MCF 10A (cell line): ENCODE results near the gene TDRD9. TPM values are rescaled to one million over a fixed set of nuclear protein-coding genes. Genes with fewer than 3 reads are reported as not detected.

Experiments used
- BruUV-seq: library from RNA; stranded (reverse); fragments of 400-500 nt; replicated peaks from 2 replicates; lab custom pipeline; 2021; lab: Mats Ljungman, UMichigan
- CTCF ChIA-PET: fragments of 300-600 bp; sonication (Branson Sonifier 250); formaldehyde crosslinking; extraction: SDS; loops from one replicate; lab custom pipeline; 2021; ENCODE audit warnings: antibody characterized with exemption, inconsistent platforms; lab: Yijun Ruan, JAX
- POLR2A ChIA-PET: fragments of 300-600, 350-650 bp; sonication (Branson Sonifier 250); formaldehyde crosslinking; extraction: SDS; loops from one replicate; lab custom pipeline; 2020; ENCODE audit warnings: antibody characterized with exemption, inconsistent platforms; lab: Yijun Ruan, JAX
- DNase-seq: peaks from one replicate; pipeline ENCODE4 v3.0.0-alpha.2; 2018; ENCODE audit not compliant: unreplicated experiment
- H3K27ac Mint-ChIP-seq: one replicate; pipeline ENCODE4 v1.8.0; 2022; ENCODE audit warnings: mild to moderate bottlenecking, low read depth, mixed read lengths; ENCODE audit not compliant: unreplicated experiment
- H3K27me3 Mint-ChIP-seq: one replicate; pipeline ENCODE4 v1.8.0; 2022; ENCODE audit warnings: mixed read lengths; ENCODE audit not compliant: insufficient read depth, unreplicated experiment
- H3K36me3 Mint-ChIP-seq: one replicate; pipeline ENCODE4 v1.8.0; 2022; ENCODE audit warnings: mild to moderate bottlenecking, moderate library complexity, mixed read lengths; ENCODE audit not compliant: insufficient read depth, unreplicated experiment
- H3K4me1 Mint-ChIP-seq: one replicate; pipeline ENCODE4 v1.8.0; 2022; ENCODE audit warnings: mixed read lengths; ENCODE audit not compliant: insufficient read depth, unreplicated experiment
- H3K4me3 Mint-ChIP-seq: one replicate; pipeline ENCODE4 v1.8.0; 2022; ENCODE audit warnings: mild to moderate bottlenecking, moderate library complexity, mixed read lengths; ENCODE audit not compliant: unreplicated experiment
- H3K9me3 Mint-ChIP-seq: one replicate; pipeline ENCODE4 v1.8.0; 2022; ENCODE audit warnings: mixed read lengths; ENCODE audit not compliant: unreplicated experiment
- CTCF ChIP-seq: fragments of 200-600 bp; IDR thresholded peaks from one replicate; pipeline ENCODE4 v1.8.0; 2022; ENCODE audit warnings: antibody characterized with exemption, mild to moderate bottlenecking; ENCODE audit not compliant: unreplicated experiment
- intact Hi-C: fragments of 100-400 bp; cut with micrococcal nuclease; formaldehyde crosslinking; loops from 2 replicates; pipeline ENCODE4 v1.14.1; 2022
- total RNA-seq: library from RNA; stranded (reverse); gene quantifications from 2 replicates; pipeline ENCODE4 v1.2.3, GENCODE V29; 2022

TDRD9 gene
- total RNA-seq, 1 experiment from 2014 or later, result 0.40 TPM

GRCh38 chr14:104030958-104031357 lies 102.7 kb downstream of the TDRD9 start:
- DNase-seq, result no peak
- no peak for TF ChIP-seq CTCF
- no TSS peak for BruUV-seq
- peaks cover 15% of the 10 kb centered on the region for H3K27me3 Mint-ChIP-seq
- CTCF ChIA-PET, result no interaction called here
- intact Hi-C loops, result no loop called here
- H3K36me3 Mint-ChIP-seq, result no peaks in the 10 kb centered on the region
- no peaks in the 10 kb centered on the region for H3K4me1 Mint-ChIP-seq
- no peak overlapping the region for H3K27ac Mint-ChIP-seq
- H3K9me3 Mint-ChIP-seq, result no peaks in the 10 kb centered on the region
- no peak overlapping the region for H3K4me3 Mint-ChIP-seq
- POLR2A ChIA-PET, result interaction anchor here (0.6 kb wide), 1 partner anchor 39 kb away, joined by 3 read pairs; no protein-coding TSS in a partner anchor

- Mint-ChIP-seq H3K4me3 (no peak overlapping the region), H3K27me3 (peaks cover 15% of the 10 kb centered on the region), H3K4me1 (no peaks in the 10 kb centered on the region), H3K36me3 (no peaks in the 10 kb centered on the region), H3K9me3 (no peaks in the 10 kb centered on the region), H3K27ac (no peak overlapping the region)
- POLR2A ChIA-PET, result interaction anchor here (0.6 kb wide), 1 partner anchor 40 kb away, joined by 3 read pairs; no protein-coding TSS in a partner anchor
- no peak for TF ChIP-seq CTCF
- no peak for DNase-seq
- CTCF ChIA-PET, result no interaction called here
- BruUV-seq, result no TSS peak
- intact Hi-C loops, result no loop called here
Observed at GRCh38 chr14:104031384-104031783, 103.1 kb downstream of the TDRD9 start.

GRCh38 chr14:104034976-104035699 lies 106.9 kb downstream of the TDRD9 start:
- POLR2A ChIA-PET, result no interaction called here
- Mint-ChIP-seq H3K27ac (no peak overlapping the region), H3K4me3 (no peak overlapping the region), H3K9me3 (no peaks in the 10 kb centered on the region), H3K4me1 (no peaks in the 10 kb centered on the region), H3K27me3 (no peaks in the 10 kb centered on the region), H3K36me3 (no peaks in the 10 kb centered on the region)
- CTCF ChIA-PET, result interaction anchor here (0.7 to 1.6 kb wide), 3 partner anchors 15 to 45 kb away, joined by 3 read pairs; no protein-coding TSS in a partner anchor
- no peak for TF ChIP-seq CTCF
- DNase-seq, result no peak
- intact Hi-C loops, result no loop called here
- BruUV-seq, result no TSS peak

GRCh38 chr14:104036212-104036611 lies 108.0 kb downstream of the TDRD9 start:
- H3K4me3 Mint-ChIP-seq, result no peak overlapping the region
- no peak for DNase-seq
- no peak for TF ChIP-seq CTCF
- no peaks in the 10 kb centered on the region for H3K36me3 Mint-ChIP-seq
- H3K9me3 Mint-ChIP-seq, result no peaks in the 10 kb centered on the region
- POLR2A ChIA-PET, result interaction anchor here (0.9 kb wide), 1 partner anchor 13 kb away, joined by 4 read pairs; no protein-coding TSS in a partner anchor
- no peaks in the 10 kb centered on the region for H3K27me3 Mint-ChIP-seq
- intact Hi-C loops, result no loop called here
- CTCF ChIA-PET, result interaction anchor here (0.6 to 1.6 kb wide), 3 partner anchors 11 to 41 kb away, joined by 3 to 5 read pairs (median 3); no protein-coding TSS in a partner anchor
- no peak overlapping the region for H3K27ac Mint-ChIP-seq
- H3K4me1 Mint-ChIP-seq, result no peaks in the 10 kb centered on the region
- no TSS peak for BruUV-seq
